ENCODE data around the gene DCHS1. TPM values are rescaled to one million over a fixed set of nuclear protein-coding genes. Genes with fewer than 3 reads are reported as not detected.

Gene DCHS1
- total RNA-seq, 1 experiment from 2014 or later: 14.2 TPM

DNA sequence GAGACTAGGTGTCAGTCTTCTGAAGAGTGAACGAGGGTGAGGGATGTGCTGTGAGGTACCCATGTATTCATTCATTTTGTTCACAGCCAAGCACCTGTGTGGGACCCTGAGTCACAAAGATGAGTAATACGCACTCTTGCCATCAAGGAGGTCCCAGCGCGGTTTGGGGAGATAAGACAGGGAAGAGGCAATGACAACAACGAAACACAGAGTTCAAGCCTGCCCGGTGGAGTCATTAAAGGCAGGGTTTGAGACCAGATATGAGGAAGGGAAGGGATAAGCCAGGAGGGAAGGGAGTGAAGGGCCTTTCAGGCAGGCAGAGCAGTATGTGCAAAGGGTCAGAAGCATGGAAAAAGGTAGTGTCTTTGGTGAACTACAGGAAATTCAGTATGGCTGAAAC lies 4.6 kb downstream of the DCHS1 start:
- no peak overlapping the region for H3K4me3 Mint-ChIP-seq
- CTCF ChIA-PET: no interaction called here
- H3K4me1 Mint-ChIP-seq: no peaks in the 10 kb centered on the region
- peaks cover 1% of the 10 kb centered on the region for H3K27me3 Mint-ChIP-seq (ENCODE audit: low read depth)
- TF ChIP-seq, protein P1, sequence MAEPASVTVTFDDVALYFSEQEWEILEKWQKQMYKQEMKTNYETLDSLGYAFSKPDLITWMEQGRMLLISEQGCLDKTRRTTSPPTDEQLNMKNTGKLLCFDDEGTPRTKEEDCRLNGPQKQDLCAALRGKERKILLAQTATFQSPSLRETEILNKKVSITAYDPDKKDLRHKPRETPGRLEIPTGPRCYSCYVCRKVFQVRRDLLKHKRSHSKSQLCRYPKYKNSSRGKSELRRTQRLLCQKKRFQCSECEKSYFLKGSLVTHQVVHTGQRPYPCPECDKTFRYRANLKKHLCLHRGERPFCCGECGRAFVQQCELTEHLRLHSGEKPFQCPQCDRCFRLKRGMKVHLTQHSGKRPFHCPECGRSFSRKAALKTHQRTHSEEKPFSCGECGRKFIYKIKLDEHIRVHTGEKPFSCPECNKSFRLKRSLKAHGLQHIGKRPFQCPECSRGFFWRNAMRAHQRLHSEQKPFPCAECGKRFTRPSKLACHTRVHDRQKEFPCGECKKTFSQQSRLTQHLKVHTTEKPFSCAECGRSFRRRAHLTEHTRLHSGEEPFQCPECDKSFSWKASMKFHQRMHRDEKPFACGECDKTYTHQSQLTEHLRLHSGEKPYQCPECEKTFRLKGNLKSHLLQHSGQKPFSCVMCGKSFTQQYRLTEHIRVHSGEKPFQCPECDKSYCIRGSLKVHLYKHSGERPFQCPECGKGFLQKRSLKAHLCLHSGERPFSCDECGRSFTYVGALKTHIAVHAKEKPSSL (CRISPR knock-in tag; conservative IDR thresholded peaks at IDR 0.05): no peak
- TF ChIP-seq NR3C1 (CRISPR knock-in tag; conservative IDR thresholded peaks at IDR 0.05; ENCODE audit: low read depth) (no peak), ZNF232 (CRISPR knock-in tag; IDR thresholded peaks at IDR 0.05) (no peak), MXD4 (CRISPR knock-in tag; IDR thresholded peaks at IDR 0.05; ENCODE audit: borderline replicate concordance) (no peak), ELF4 (CRISPR knock-in tag; IDR thresholded peaks at IDR 0.05; ENCODE audit: low read depth) (no peak), ATF1 (CRISPR knock-in tag; IDR thresholded peaks at IDR 0.05) (no peak), NR2C2 (CRISPR knock-in tag; IDR thresholded peaks at IDR 0.05) (no peak), SMAD4 (CRISPR knock-in tag; IDR thresholded peaks at IDR 0.05) (no peak)
- TF ChIP-seq, protein P2, sequence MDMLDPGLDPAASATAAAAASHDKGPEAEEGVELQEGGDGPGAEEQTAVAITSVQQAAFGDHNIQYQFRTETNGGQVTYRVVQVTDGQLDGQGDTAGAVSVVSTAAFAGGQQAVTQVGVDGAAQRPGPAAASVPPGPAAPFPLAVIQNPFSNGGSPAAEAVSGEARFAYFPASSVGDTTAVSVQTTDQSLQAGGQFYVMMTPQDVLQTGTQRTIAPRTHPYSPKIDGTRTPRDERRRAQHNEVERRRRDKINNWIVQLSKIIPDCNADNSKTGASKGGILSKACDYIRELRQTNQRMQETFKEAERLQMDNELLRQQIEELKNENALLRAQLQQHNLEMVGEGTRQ (CRISPR knock-in tag; IDR thresholded peaks at IDR 0.05): no peak
- TF ChIP-seq, protein P3, sequence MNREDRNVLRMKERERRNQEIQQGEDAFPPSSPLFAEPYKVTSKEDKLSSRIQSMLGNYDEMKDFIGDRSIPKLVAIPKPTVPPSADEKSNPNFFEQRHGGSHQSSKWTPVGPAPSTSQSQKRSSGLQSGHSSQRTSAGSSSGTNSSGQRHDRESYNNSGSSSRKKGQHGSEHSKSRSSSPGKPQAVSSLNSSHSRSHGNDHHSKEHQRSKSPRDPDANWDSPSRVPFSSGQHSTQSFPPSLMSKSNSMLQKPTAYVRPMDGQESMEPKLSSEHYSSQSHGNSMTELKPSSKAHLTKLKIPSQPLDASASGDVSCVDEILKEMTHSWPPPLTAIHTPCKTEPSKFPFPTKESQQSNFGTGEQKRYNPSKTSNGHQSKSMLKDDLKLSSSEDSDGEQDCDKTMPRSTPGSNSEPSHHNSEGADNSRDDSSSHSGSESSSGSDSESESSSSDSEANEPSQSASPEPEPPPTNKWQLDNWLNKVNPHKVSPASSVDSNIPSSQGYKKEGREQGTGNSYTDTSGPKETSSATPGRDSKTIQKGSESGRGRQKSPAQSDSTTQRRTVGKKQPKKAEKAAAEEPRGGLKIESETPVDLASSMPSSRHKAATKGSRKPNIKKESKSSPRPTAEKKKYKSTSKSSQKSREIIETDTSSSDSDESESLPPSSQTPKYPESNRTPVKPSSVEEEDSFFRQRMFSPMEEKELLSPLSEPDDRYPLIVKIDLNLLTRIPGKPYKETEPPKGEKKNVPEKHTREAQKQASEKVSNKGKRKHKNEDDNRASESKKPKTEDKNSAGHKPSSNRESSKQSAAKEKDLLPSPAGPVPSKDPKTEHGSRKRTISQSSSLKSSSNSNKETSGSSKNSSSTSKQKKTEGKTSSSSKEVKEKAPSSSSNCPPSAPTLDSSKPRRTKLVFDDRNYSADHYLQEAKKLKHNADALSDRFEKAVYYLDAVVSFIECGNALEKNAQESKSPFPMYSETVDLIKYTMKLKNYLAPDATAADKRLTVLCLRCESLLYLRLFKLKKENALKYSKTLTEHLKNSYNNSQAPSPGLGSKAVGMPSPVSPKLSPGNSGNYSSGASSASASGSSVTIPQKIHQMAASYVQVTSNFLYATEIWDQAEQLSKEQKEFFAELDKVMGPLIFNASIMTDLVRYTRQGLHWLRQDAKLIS (CRISPR knock-in tag; IDR thresholded peaks at IDR 0.05; ENCODE audit: borderline replicate concordance): no peak
- ATAC-seq (no peak), DNase-seq (ENCODE audit: low spot score) (no peak)
- no peaks in the 10 kb centered on the region for H3K9me3 Mint-ChIP-seq
- H3K36me3 Mint-ChIP-seq: no peaks in the 10 kb centered on the region
- POLR2A ChIA-PET: no interaction called here
- no peak overlapping the region for H3K27ac Mint-ChIP-seq

DNA sequence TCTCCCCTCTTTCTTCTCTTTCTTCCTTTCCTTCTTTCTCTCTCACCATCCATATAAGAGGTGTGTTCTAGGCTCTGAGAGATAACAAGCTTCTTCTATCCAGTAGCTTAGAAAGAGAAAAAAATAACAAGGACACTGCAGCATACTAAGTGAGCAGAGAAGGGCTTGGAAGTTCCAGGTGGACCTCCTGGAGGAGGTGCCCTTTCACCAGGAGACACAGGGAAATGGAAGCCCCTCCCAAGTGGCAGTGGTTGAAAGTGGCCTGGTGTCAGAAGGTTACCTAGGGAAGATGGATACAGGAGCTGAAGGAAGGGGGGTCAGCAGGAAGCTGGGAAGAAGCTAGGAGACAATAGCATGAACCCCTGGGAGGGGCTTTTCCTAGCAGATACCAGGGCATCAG lies 5.5 kb downstream of the DCHS1 start:
- H3K4me3 Mint-ChIP-seq: no peak overlapping the region
- no peaks in the 10 kb centered on the region for H3K4me1 Mint-ChIP-seq
- POLR2A ChIA-PET: no interaction called here
- TF ChIP-seq JAZF1 (CRISPR knock-in tag; IDR thresholded peaks at IDR 0.05) (no peak), MYBL2 (CRISPR knock-in tag; IDR thresholded peaks at IDR 0.05) (no peak), GRHL2 (CRISPR knock-in tag; IDR thresholded peaks at IDR 0.05; ENCODE audit: insufficient replicate concordance, severe bottlenecking) (no peak), NFYB (CRISPR knock-in tag; conservative IDR thresholded peaks at IDR 0.05; ENCODE audit: low read depth) (no peak), ESRRA (CRISPR knock-in tag; IDR thresholded peaks at IDR 0.05; ENCODE audit: borderline replicate concordance) (no peak), ZNF423 (CRISPR knock-in tag; IDR thresholded peaks at IDR 0.05) (no peak), TEAD1 (CRISPR knock-in tag; IDR thresholded peaks at IDR 0.05) (no peak), OVOL2 (CRISPR knock-in tag; IDR thresholded peaks at IDR 0.05; ENCODE audit: borderline replicate concordance) (no peak)
- TF ChIP-seq, protein P4, sequence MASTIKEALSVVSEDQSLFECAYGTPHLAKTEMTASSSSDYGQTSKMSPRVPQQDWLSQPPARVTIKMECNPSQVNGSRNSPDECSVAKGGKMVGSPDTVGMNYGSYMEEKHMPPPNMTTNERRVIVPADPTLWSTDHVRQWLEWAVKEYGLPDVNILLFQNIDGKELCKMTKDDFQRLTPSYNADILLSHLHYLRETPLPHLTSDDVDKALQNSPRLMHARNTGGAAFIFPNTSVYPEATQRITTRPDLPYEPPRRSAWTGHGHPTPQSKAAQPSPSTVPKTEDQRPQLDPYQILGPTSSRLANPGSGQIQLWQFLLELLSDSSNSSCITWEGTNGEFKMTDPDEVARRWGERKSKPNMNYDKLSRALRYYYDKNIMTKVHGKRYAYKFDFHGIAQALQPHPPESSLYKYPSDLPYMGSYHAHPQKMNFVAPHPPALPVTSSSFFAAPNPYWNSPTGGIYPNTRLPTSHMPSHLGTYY (CRISPR knock-in tag; IDR thresholded peaks at IDR 0.05): no peak
- TF ChIP-seq, protein P1 (CRISPR knock-in tag; conservative IDR thresholded peaks at IDR 0.05): no peak
- TF ChIP-seq, protein P5, sequence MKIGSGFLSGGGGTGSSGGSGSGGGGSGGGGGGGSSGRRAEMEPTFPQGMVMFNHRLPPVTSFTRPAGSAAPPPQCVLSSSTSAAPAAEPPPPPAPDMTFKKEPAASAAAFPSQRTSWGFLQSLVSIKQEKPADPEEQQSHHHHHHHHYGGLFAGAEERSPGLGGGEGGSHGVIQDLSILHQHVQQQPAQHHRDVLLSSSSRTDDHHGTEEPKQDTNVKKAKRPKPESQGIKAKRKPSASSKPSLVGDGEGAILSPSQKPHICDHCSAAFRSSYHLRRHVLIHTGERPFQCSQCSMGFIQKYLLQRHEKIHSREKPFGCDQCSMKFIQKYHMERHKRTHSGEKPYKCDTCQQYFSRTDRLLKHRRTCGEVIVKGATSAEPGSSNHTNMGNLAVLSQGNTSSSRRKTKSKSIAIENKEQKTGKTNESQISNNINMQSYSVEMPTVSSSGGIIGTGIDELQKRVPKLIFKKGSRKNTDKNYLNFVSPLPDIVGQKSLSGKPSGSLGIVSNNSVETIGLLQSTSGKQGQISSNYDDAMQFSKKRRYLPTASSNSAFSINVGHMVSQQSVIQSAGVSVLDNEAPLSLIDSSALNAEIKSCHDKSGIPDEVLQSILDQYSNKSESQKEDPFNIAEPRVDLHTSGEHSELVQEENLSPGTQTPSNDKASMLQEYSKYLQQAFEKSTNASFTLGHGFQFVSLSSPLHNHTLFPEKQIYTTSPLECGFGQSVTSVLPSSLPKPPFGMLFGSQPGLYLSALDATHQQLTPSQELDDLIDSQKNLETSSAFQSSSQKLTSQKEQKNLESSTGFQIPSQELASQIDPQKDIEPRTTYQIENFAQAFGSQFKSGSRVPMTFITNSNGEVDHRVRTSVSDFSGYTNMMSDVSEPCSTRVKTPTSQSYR (CRISPR knock-in tag; IDR thresholded peaks at IDR 0.05): no peak
- TF ChIP-seq, protein P6, sequence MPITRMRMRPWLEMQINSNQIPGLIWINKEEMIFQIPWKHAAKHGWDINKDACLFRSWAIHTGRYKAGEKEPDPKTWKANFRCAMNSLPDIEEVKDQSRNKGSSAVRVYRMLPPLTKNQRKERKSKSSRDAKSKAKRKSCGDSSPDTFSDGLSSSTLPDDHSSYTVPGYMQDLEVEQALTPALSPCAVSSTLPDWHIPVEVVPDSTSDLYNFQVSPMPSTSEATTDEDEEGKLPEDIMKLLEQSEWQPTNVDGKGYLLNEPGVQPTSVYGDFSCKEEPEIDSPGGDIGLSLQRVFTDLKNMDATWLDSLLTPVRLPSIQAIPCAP (CRISPR knock-in tag; IDR thresholded peaks at IDR 0.05): no peak

More for the DNA sequence above, 5.5 kb downstream of the DCHS1 start:
- Mint-ChIP-seq H3K27ac (no peak overlapping the region), H3K9me3 (no peaks in the 10 kb centered on the region), H3K36me3 (no peaks in the 10 kb centered on the region), H3K27me3 (ENCODE audit: low read depth) (no peaks in the 10 kb centered on the region)
- DNase-seq (ENCODE audit: low spot score) (no peak), ATAC-seq (no peak)
- CTCF ChIA-PET: interaction anchor here (1.8 kb wide), 1 partner anchor 17 kb away, joined by 6 read pairs; no protein-coding TSS in a partner anchor
